ENCODE data around the gene ZBTB49. TPM values are rescaled to one million over a fixed set of nuclear protein-coding genes. Genes with fewer than 3 reads are reported as not detected.

Gene ZBTB49
- total RNA-seq, 1 donor, result 6.2 TPM

DNA sequence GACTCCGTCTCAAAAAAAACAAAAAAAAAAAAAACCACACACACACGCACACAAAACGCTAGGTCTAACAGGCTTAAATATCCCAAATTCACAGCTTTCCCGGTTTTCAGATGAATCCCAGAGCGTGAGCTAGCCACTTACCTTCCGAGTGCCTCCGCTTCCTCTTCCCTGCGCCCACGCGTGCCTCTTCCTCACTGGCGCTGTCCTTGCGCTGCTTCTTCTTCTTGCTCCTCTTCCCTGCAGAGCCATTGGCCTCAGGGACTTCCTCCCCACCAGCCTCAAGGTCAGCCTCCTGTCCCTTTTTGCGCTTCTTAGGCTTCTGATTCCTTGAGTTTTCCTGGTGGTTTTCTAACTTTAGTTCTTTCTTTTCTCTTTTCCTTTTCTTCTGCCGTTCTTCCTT lies 15.8 kb upstream of the ZBTB49 start:
- no peak overlapping the region for H3K4me3 ChIP-seq (ENCODE audit: insufficient read depth, low read length)
- no peak overlapping the region for H2AFZ ChIP-seq (ENCODE audit: low read length)
- TF ChIP-seq, protein P1, sequence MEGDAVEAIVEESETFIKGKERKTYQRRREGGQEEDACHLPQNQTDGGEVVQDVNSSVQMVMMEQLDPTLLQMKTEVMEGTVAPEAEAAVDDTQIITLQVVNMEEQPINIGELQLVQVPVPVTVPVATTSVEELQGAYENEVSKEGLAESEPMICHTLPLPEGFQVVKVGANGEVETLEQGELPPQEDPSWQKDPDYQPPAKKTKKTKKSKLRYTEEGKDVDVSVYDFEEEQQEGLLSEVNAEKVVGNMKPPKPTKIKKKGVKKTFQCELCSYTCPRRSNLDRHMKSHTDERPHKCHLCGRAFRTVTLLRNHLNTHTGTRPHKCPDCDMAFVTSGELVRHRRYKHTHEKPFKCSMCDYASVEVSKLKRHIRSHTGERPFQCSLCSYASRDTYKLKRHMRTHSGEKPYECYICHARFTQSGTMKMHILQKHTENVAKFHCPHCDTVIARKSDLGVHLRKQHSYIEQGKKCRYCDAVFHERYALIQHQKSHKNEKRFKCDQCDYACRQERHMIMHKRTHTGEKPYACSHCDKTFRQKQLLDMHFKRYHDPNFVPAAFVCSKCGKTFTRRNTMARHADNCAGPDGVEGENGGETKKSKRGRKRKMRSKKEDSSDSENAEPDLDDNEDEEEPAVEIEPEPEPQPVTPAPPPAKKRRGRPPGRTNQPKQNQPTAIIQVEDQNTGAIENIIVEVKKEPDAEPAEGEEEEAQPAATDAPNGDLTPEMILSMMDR (IDR thresholded peaks at IDR 0.05; ENCODE audit: extremely low read depth, low read depth, low read length), result no peak
- H3K27me3 ChIP-seq (ENCODE audit: insufficient read depth, low read length), result no peaks in the 10 kb centered on the region
- no peaks in the 10 kb centered on the region for H3K79me2 ChIP-seq (ENCODE audit: insufficient read depth, low read length)
- H3K9me3 ChIP-seq (ENCODE audit: low read depth, low read length), result no peaks in the 10 kb centered on the region
- no peaks in the 10 kb centered on the region for H4K20me1 ChIP-seq (ENCODE audit: insufficient read depth, low read length)
- DNase-seq (ENCODE audit: insufficient read length, low spot score, missing footprints), result no peak
- no peak overlapping the region for H3K27ac ChIP-seq (ENCODE audit: low read depth, low read length)
- no peaks in the 10 kb centered on the region for H3K4me1 ChIP-seq (ENCODE audit: insufficient read depth, low read length)
- peaks cover 61% of the 10 kb centered on the region for H3K36me3 ChIP-seq (ENCODE audit: insufficient read depth, low read length)
- no peak overlapping the region for H3K4me2 ChIP-seq (ENCODE audit: insufficient read depth, low read length)

DNA sequence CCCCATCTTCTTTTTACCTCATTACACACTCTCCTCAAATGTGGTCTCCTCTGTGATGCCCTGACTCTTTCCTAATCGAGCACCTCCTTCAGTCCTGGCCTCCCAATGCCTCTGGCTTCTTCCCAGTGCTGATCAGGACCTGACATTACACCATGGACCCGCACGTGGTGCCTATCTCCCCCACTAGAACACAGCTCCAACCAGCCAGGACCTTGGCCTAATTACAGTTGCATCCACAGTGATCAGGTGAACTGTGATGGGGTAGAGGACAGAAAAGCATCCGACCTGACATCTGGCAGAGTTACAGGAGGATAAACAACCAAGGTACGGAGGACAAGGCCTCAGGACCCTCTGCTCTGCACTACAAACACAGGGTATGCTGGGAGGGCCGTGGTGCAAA lies 12.5 kb upstream of the ZBTB49 start:
- H3K79me2 ChIP-seq (ENCODE audit: insufficient read depth, low read length), result no peaks in the 10 kb centered on the region
- no peak for DNase-seq (ENCODE audit: insufficient read length, low spot score, missing footprints)
- H3K36me3 ChIP-seq (ENCODE audit: insufficient read depth, low read length), result peaks cover 63% of the 10 kb centered on the region
- no peak overlapping the region for H2AFZ ChIP-seq (ENCODE audit: low read length)
- H3K4me3 ChIP-seq (ENCODE audit: insufficient read depth, low read length), result no peak overlapping the region
- no peaks in the 10 kb centered on the region for H4K20me1 ChIP-seq (ENCODE audit: insufficient read depth, low read length)
- H3K27ac ChIP-seq (ENCODE audit: low read depth, low read length), result no peak overlapping the region
- H3K9me3 ChIP-seq (ENCODE audit: low read depth, low read length), result no peaks in the 10 kb centered on the region
- H3K4me2 ChIP-seq (ENCODE audit: insufficient read depth, low read length), result no peak overlapping the region
- TF ChIP-seq, protein P1 (IDR thresholded peaks at IDR 0.05; ENCODE audit: extremely low read depth, low read depth, low read length), result no peak
- H3K27me3 ChIP-seq (ENCODE audit: insufficient read depth, low read length), result no peaks in the 10 kb centered on the region
- no peaks in the 10 kb centered on the region for H3K4me1 ChIP-seq (ENCODE audit: insufficient read depth, low read length)

DNA sequence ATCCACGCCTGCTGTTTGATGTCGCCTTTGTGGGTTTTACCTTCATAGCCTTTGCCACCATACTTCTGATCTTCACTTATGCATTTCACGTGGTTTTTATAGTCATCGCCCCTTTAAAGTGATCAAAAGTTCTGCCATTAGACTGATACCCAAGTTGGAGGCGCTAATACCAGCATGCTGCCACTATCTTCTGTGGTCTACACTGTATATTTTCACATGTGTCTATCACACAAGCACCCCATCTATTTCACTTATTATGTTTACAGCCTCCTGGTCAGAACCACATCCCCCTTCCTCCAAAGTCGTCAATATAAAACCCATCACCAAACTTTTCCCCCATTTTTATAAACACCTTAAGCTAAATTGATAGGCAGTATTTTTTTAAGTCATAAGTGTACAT lies 8.3 kb upstream of the ZBTB49 start:
- TF ChIP-seq, protein P1 (IDR thresholded peaks at IDR 0.05; ENCODE audit: extremely low read depth, low read depth, low read length), result no peak
- Histone ChIP-seq H3K4me2 (ENCODE audit: insufficient read depth, low read length) (no peak overlapping the region), H3K36me3 (ENCODE audit: insufficient read depth, low read length) (peaks cover 67% of the 10 kb centered on the region), H3K4me3 (ENCODE audit: insufficient read depth, low read length) (no peak overlapping the region), H3K27ac (ENCODE audit: low read depth, low read length) (no peak overlapping the region), H3K79me2 (ENCODE audit: insufficient read depth, low read length) (peaks cover 17% of the 10 kb centered on the region), H3K4me1 (ENCODE audit: insufficient read depth, low read length) (no peaks in the 10 kb centered on the region), H3K27me3 (ENCODE audit: insufficient read depth, low read length) (no peaks in the 10 kb centered on the region), H4K20me1 (ENCODE audit: insufficient read depth, low read length) (peaks cover 5% of the 10 kb centered on the region), H2AFZ (ENCODE audit: low read length) (no peak overlapping the region), H3K9me3 (ENCODE audit: low read depth, low read length) (no peaks in the 10 kb centered on the region)
- DNase-seq (ENCODE audit: insufficient read length, low spot score, missing footprints), result no peak

DNA sequence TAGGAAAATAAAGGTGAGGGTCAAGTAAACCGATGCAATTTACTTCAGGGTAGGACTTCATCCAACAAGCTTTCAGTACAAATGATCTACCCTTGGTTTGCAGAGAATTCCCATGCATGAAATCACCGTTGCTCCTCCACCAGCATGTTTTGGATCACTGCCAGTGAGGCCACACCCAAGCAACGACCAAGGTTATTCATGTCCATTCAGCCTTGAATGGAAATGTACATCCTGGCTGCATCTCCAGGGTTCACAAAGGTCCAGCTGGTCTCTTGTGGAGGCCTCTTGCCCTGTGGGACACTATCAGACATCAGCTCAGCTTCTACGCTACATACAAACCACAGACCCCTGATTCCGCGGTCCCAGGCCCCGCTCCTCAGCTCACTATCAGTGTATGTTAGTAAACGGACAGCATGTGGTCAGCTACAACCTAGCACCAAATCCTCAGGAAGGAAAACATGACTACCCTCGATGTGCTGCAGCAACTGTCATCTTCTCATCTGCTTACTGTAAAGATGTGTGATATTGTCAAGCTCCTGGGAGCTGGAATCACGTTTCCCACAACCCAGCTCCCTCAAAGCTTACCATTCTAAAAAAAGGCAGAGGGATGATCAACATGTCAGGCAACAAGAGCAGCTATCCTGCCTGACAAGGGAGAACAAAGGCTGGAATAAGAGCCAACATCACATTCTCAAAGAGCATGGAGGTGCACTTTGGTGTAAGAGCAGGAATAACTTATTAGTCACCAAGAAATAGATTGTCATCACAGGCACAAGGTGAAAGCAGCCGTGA lies 5.0 kb upstream of the ZBTB49 start:
- no peak overlapping the region for H3K4me3 ChIP-seq (ENCODE audit: insufficient read depth, low read length)
- no peaks in the 10 kb centered on the region for H3K27me3 ChIP-seq (ENCODE audit: insufficient read depth, low read length)
- no peak overlapping the region for H3K4me2 ChIP-seq (ENCODE audit: insufficient read depth, low read length)
- peaks cover 46% of the 10 kb centered on the region for H3K79me2 ChIP-seq (ENCODE audit: insufficient read depth, low read length)
- no peaks in the 10 kb centered on the region for H3K9me3 ChIP-seq (ENCODE audit: low read depth, low read length)
- H3K36me3 ChIP-seq (ENCODE audit: insufficient read depth, low read length), result peaks cover 43% of the 10 kb centered on the region
- DNase-seq (ENCODE audit: insufficient read length, low spot score, missing footprints), result no peak
- TF ChIP-seq, protein P1 (IDR thresholded peaks at IDR 0.05; ENCODE audit: extremely low read depth, low read depth, low read length), result no peak
- peaks cover 10% of the 10 kb centered on the region for H3K4me1 ChIP-seq (ENCODE audit: insufficient read depth, low read length)
- H3K27ac ChIP-seq (ENCODE audit: low read depth, low read length), result no peak overlapping the region
- peaks cover 5% of the 10 kb centered on the region for H4K20me1 ChIP-seq (ENCODE audit: insufficient read depth, low read length)
- no peak overlapping the region for H2AFZ ChIP-seq (ENCODE audit: low read length)
